ENCODE measurements around the gene LYZL4. TPM values are rescaled to one million over a fixed set of nuclear protein-coding genes. Genes with fewer than 3 reads are reported as not detected.

LYZL4 gene
- total RNA-seq, 5 donors from 2014 or later (not counting 1 experiment from before 2014, with no cell fraction given) = not detected

DNA sequence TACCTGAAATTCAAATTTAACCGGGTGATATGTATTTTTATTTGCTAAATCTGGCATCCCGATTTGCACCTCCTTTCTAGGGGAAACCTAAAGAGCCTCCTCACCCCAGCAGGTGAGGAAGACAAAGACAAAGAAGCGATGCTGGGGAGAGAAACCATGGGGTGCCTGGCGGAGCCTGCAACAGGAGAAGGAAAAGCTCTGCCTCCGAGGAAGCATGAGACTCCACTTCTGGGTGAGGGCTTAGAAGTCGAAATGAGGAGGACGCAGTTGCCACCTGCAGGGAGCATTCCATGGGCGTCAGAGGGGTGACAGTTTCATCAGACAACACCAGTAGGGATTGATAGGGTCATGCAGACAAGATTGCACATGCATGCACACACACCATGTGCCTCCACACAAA is 30.5 kb upstream of the LYZL4 start:
- Histone ChIP-seq H3K4me3 (ENCODE audit: control insufficient read depth in 1 of 2, extremely low read depth in 1 of 2, low read length in 1 of 2) (no peak overlapping the region), H3K9me3 (no peaks in the 10 kb centered on the region), H3K36me3 (ENCODE audit: control insufficient read depth in 2 of 2, extremely low read depth in 1 of 2, insufficient read depth in 1 of 2, low read length in 1 of 2) (no peaks in the 10 kb centered on the region), H3K4me1 (ENCODE audit: control insufficient read depth in 1 of 2, extremely low read depth in 1 of 2, insufficient read depth in 2 of 2, low read length in 2 of 2) (no peaks in the 10 kb centered on the region), H3K27ac (ENCODE audit: low read length) (no peak overlapping the region), H3K27me3 (replicated peaks in 1 of 2; ENCODE audit: control insufficient read depth in 2 of 2, extremely low read depth in 1 of 2, insufficient read depth in 2 of 2, low read length in 1 of 2) (peaks cover 0 to 18% of the 10 kb centered on the region in 2 experiments)
- H3K27ac Mint-ChIP-seq = no peak overlapping the region
- H3K4me1 Mint-ChIP-seq = peaks cover 0 to 8% (median 3%) of the 10 kb centered on the region in 3 donors
- POLR2A ChIA-PET = no interaction called here
- no peak for ATAC-seq (replicated peaks in 1 of 4)
- peaks cover 0 to 4% (median 0%) of the 10 kb centered on the region in 3 donors for H3K9me3 Mint-ChIP-seq
- H3K27me3 Mint-ChIP-seq = peaks cover 4 to 17% of the 10 kb centered on the region in 2 donors
- CTCF ChIA-PET = interaction anchor here in 1 of 2 donors (1.2 kb wide), 1 partner anchor 194 kb away, joined by 3 read pairs; no protein-coding TSS in a partner anchor
- no peak for DNase-seq
- 60% methylated on average over 3 of the region's 8 CpGs for WGBS (ENCODE audit: insufficient coverage)
- no peaks in the 10 kb centered on the region for H3K36me3 Mint-ChIP-seq
- no peak overlapping the region for H3K4me3 Mint-ChIP-seq

- peaks cover 0 to 4% (median 0%) of the 10 kb centered on the region in 3 donors for H3K9me3 Mint-ChIP-seq
- no peak for ATAC-seq (replicated peaks in 1 of 4)
- H3K4me1 ChIP-seq (ENCODE audit: control insufficient read depth in 1 of 2, extremely low read depth in 1 of 2, insufficient read depth in 2 of 2, low read length in 2 of 2) = no peaks in the 10 kb centered on the region
- peaks cover 4 to 17% of the 10 kb centered on the region in 2 donors for H3K27me3 Mint-ChIP-seq
- WGBS (ENCODE audit: insufficient coverage) = 74% methylated on average over 7 of the region's 10 CpGs
- no peak overlapping the region for H3K27ac ChIP-seq (ENCODE audit: low read length)
- H3K36me3 ChIP-seq (ENCODE audit: control insufficient read depth in 2 of 2, extremely low read depth in 1 of 2, insufficient read depth in 1 of 2, low read length in 1 of 2) = no peaks in the 10 kb centered on the region
- ChIA-PET POLR2A (no interaction called here), CTCF (no interaction called here)
- H3K27me3 ChIP-seq (replicated peaks in 1 of 2; ENCODE audit: control insufficient read depth in 2 of 2, extremely low read depth in 1 of 2, insufficient read depth in 2 of 2, low read length in 1 of 2) = peaks cover 0 to 13% of the 10 kb centered on the region in 2 experiments
- H3K27ac Mint-ChIP-seq = no peak overlapping the region
- H3K4me3 ChIP-seq (ENCODE audit: control insufficient read depth in 1 of 2, extremely low read depth in 1 of 2, low read length in 1 of 2) = no peak overlapping the region
- no peak for DNase-seq
- H3K36me3 Mint-ChIP-seq = no peaks in the 10 kb centered on the region
- H3K4me3 Mint-ChIP-seq = no peak overlapping the region
- no peaks in the 10 kb centered on the region for H3K9me3 ChIP-seq
- H3K4me1 Mint-ChIP-seq = peaks cover 0 to 8% (median 3%) of the 10 kb centered on the region in 3 donors
These were observed 29.1 kb upstream of the LYZL4 start for GRCh38 chr3:42439261-42440115.

DNA sequence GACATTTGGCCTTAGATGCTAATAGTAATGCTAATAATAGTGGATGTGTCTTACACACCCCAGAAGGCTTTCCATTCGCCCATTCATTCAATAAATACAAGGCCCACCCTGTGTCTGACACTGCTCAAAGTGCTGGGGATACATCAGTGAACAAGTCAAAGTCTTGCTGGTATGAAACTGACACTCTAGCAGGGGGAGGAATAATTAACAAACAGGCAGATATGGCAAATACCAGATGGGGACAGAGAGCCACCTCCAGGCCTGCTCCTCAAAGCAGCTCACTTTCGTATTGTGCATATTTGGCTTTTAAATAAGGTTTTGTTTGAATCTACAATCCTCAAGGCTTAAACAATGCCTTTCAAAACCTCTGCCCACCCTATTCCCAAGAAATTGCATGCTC is 28.3 kb upstream of the LYZL4 start:
- H3K27me3 ChIP-seq (replicated peaks in 1 of 2; ENCODE audit: control insufficient read depth in 2 of 2, extremely low read depth in 1 of 2, insufficient read depth in 2 of 2, low read length in 1 of 2) = peaks cover 0 to 10% of the 10 kb centered on the region in 2 experiments
- ATAC-seq (replicated peaks in 1 of 4) (no peak), DNase-seq (no peak)
- Mint-ChIP-seq H3K36me3 (no peaks in the 10 kb centered on the region), H3K9me3 (peaks cover 0 to 4% (median 0%) of the 10 kb centered on the region in 3 donors), H3K4me3 (no peak overlapping the region), H3K27me3 (peaks cover 4 to 17% of the 10 kb centered on the region in 2 donors), H3K27ac (no peak overlapping the region), H3K4me1 (peaks cover 0 to 6% (median 2%) of the 10 kb centered on the region in 3 donors)
- CTCF ChIA-PET = interaction anchor here in 1 of 2 donors (0.5 kb wide), 1 partner anchor 11 kb away, joined by 3 read pairs; no protein-coding TSS in a partner anchor
- WGBS (ENCODE audit: insufficient coverage) = no CpG with 5 or more reads among the region's 2 CpGs
- no peak overlapping the region for H3K4me3 ChIP-seq (ENCODE audit: control insufficient read depth in 1 of 2, extremely low read depth in 1 of 2, low read length in 1 of 2)
- H3K9me3 ChIP-seq = no peaks in the 10 kb centered on the region
- POLR2A ChIA-PET = no interaction called here
- no peaks in the 10 kb centered on the region for H3K4me1 ChIP-seq (ENCODE audit: control insufficient read depth in 1 of 2, extremely low read depth in 1 of 2, insufficient read depth in 2 of 2, low read length in 2 of 2)
- no peaks in the 10 kb centered on the region for H3K36me3 ChIP-seq (ENCODE audit: control insufficient read depth in 2 of 2, extremely low read depth in 1 of 2, insufficient read depth in 1 of 2, low read length in 1 of 2)
- no peak overlapping the region for H3K27ac ChIP-seq (ENCODE audit: low read length)

GRCh38 chr3:42438193-42438592 is 27.8 kb upstream of the LYZL4 start:
- ATAC-seq (replicated peaks in 1 of 4) (no peak), DNase-seq (no peak)
- H3K9me3 Mint-ChIP-seq = peaks cover 0 to 4% (median 0%) of the 10 kb centered on the region in 3 donors
- H3K9me3 ChIP-seq = no peaks in the 10 kb centered on the region
- H3K4me3 ChIP-seq (ENCODE audit: control insufficient read depth in 1 of 2, extremely low read depth in 1 of 2, low read length in 1 of 2) = no peak overlapping the region
- no peak overlapping the region for H3K27ac Mint-ChIP-seq
- ChIA-PET CTCF (interaction anchor here in 1 of 2 donors (0.5 kb wide), 1 partner anchor 12 kb away, joined by 3 read pairs; no protein-coding TSS in a partner anchor), POLR2A (no interaction called here)
- no peak overlapping the region for H3K4me3 Mint-ChIP-seq
- H3K4me1 ChIP-seq (ENCODE audit: control insufficient read depth in 1 of 2, extremely low read depth in 1 of 2, insufficient read depth in 2 of 2, low read length in 2 of 2) = no peaks in the 10 kb centered on the region
- H3K27me3 Mint-ChIP-seq = peaks cover 4 to 17% of the 10 kb centered on the region in 2 donors
- H3K36me3 ChIP-seq (ENCODE audit: control insufficient read depth in 2 of 2, extremely low read depth in 1 of 2, insufficient read depth in 1 of 2, low read length in 1 of 2) = no peaks in the 10 kb centered on the region
- H3K27ac ChIP-seq (ENCODE audit: low read length) = no peak overlapping the region
- H3K27me3 ChIP-seq (replicated peaks in 1 of 2; ENCODE audit: control insufficient read depth in 2 of 2, extremely low read depth in 1 of 2, insufficient read depth in 2 of 2, low read length in 1 of 2) = peaks cover 0 to 10% of the 10 kb centered on the region in 2 experiments
- 88% methylated on average over 2 of the region's 2 CpGs for whole genome bisulfite sequencing (ENCODE audit: insufficient coverage)
- H3K4me1 Mint-ChIP-seq = peaks cover 0 to under 1% (median 0%) of the 10 kb centered on the region in 3 donors
- H3K36me3 Mint-ChIP-seq = no peaks in the 10 kb centered on the region

DNA sequence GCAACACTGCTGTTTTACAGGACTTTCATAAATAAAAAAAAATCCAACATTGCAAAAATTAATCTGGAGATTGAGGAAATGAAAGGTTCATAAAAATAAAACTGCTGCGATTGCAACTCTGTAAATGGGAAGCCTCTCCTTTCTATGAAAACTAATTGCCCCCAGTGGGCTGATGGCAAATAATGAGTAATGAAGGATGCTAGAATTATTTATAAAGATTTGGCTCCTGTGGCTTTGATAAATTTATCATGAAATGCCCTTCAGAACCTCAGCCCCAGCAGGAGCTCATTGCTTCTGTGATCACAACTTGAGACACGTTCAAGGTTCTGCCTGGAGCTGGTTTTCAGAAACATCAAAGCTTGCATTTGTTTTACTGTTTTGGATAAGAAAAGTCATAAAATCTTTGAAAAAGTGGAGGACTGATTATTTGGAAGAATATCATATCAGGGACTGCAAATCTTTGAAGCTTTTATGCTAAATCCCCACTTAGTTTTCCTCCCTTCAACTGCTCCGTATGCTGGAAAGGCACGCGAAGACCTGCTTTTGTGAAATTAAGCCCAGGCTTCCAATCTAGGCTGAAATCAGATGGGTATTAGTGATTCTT is 24.5 kb upstream of the LYZL4 start:
- Histone ChIP-seq H3K27ac (ENCODE audit: low read length) (no peak overlapping the region), H3K4me3 (ENCODE audit: control insufficient read depth in 1 of 2, extremely low read depth in 1 of 2, low read length in 1 of 2) (no peak overlapping the region), H3K36me3 (ENCODE audit: control insufficient read depth in 2 of 2, extremely low read depth in 1 of 2, insufficient read depth in 1 of 2, low read length in 1 of 2) (no peaks in the 10 kb centered on the region), H3K4me1 (ENCODE audit: control insufficient read depth in 1 of 2, extremely low read depth in 1 of 2, insufficient read depth in 2 of 2, low read length in 2 of 2) (no peaks in the 10 kb centered on the region), H3K27me3 (replicated peaks in 1 of 2; ENCODE audit: control insufficient read depth in 2 of 2, extremely low read depth in 1 of 2, insufficient read depth in 2 of 2, low read length in 1 of 2) (peaks cover 0 to 6% of the 10 kb centered on the region in 2 experiments), H3K9me3 (no peaks in the 10 kb centered on the region)
- ChIA-PET POLR2A (no interaction called here), CTCF (interaction anchor here in 1 of 2 donors (0.7 to 1.1 kb wide), 2 partner anchors 9 to 544 kb away, joined by 3 to 4 read pairs; no protein-coding TSS in a partner anchor)
- no peaks in the 10 kb centered on the region for H3K4me1 Mint-ChIP-seq
- no CpG with 5 or more reads among the region's 5 CpGs for WGBS (ENCODE audit: insufficient coverage)
- H3K27me3 Mint-ChIP-seq = peaks cover 13 to 21% of the 10 kb centered on the region in 2 donors
- no peak overlapping the region for H3K27ac Mint-ChIP-seq
- H3K9me3 Mint-ChIP-seq = peaks cover 4 to 15% (median 10%) of the 10 kb centered on the region in 3 donors
- no peak overlapping the region for H3K4me3 Mint-ChIP-seq
- no peak for DNase-seq
- no peak for ATAC-seq (replicated peaks in 1 of 4)
- peaks cover 4% of the 10 kb centered on the region for H3K36me3 Mint-ChIP-seq

GRCh38 chr3:42432485-42432884 is 22.1 kb upstream of the LYZL4 start:
- Mint-ChIP-seq H3K4me1 (no peaks in the 10 kb centered on the region), H3K9me3 (peaks cover 4 to 15% (median 10%) of the 10 kb centered on the region in 3 donors)

More at GRCh38 chr3:42432485-42432884, 22.1 kb upstream of the LYZL4 start:
- H3K27ac Mint-ChIP-seq = no peak overlapping the region
- Histone ChIP-seq H3K9me3 (no peaks in the 10 kb centered on the region), H3K36me3 (ENCODE audit: control insufficient read depth in 2 of 2, extremely low read depth in 1 of 2, insufficient read depth in 1 of 2, low read length in 1 of 2) (no peaks in the 10 kb centered on the region), H3K4me1 (ENCODE audit: control insufficient read depth in 1 of 2, extremely low read depth in 1 of 2, insufficient read depth in 2 of 2, low read length in 2 of 2) (no peaks in the 10 kb centered on the region), H3K27ac (ENCODE audit: low read length) (no peak overlapping the region), H3K4me3 (ENCODE audit: control insufficient read depth in 1 of 2, extremely low read depth in 1 of 2, low read length in 1 of 2) (no peak overlapping the region), H3K27me3 (replicated peaks in 1 of 2; ENCODE audit: control insufficient read depth in 2 of 2, extremely low read depth in 1 of 2, insufficient read depth in 2 of 2, low read length in 1 of 2) (peaks cover 0 to 9% of the 10 kb centered on the region in 2 experiments)
- H3K27me3 Mint-ChIP-seq = peaks cover 26 to 33% of the 10 kb centered on the region in 2 donors
- ChIA-PET CTCF (no interaction called here), POLR2A (no interaction called here)
- no peak overlapping the region for H3K4me3 Mint-ChIP-seq
- WGBS (ENCODE audit: insufficient coverage) = no CpG with 5 or more reads among the region's 2 CpGs
- peaks cover 4% of the 10 kb centered on the region for H3K36me3 Mint-ChIP-seq
- DNase-seq (no peak), ATAC-seq (replicated peaks in 1 of 4) (no peak)
